GM19193 (cell line): ENCODE results near the gene TASP1.

Experiments used
- POLR2A ChIP-seq: IDR thresholded peaks from 4 replicates; pipeline ENCODE4 v1.6.1; 2011; ENCODE audit not compliant: insufficient read depth, insufficient read length; ENCODE audit errors: extremely low read depth

Gene TASP1

GRCh38 chr20:13364278-13365170 is 274.2 kb downstream of the TASP1 start:
- TF ChIP-seq POLR2A: no peak

DNA sequence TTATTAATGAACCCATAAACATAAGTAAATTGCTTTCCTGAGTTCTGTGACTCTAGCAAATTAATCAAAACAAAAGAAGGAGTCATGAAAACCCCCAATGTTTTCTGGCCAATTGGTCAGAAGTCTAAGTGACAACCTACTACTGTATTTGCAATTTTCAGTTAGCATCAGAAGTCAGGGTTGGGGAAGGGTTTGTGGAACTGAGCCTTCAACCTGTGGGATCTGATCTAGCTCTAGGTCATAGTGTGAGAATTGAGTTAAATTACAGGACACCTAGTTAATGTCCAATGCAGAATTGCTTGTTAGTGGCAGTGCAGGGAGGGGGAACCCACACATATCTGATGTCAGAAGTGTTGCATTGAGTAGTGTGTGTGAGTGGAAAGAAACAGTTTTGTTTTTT is 275.3 kb downstream of the TASP1 start:
- TF ChIP-seq POLR2A: no peak

DNA sequence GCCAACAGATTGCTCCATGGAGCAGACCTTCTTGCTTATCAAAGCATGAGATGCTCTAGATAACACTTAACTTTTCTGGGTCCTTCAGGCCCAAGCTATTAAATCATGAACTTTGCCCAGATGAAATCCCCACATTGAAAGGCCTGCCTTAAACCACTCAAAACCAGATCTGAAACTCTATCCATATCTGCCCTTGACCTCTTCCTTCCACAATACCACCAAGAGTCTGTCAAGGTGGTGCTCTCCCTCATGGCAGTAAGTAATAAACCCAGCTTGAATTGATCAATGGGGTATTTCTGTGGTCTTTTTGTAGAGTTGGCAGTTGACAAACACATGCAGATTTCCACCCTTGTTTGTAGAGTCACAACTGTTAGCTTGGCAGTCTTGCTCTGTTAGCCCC is 282.1 kb downstream of the TASP1 start:
- no peak for TF ChIP-seq POLR2A

DNA sequence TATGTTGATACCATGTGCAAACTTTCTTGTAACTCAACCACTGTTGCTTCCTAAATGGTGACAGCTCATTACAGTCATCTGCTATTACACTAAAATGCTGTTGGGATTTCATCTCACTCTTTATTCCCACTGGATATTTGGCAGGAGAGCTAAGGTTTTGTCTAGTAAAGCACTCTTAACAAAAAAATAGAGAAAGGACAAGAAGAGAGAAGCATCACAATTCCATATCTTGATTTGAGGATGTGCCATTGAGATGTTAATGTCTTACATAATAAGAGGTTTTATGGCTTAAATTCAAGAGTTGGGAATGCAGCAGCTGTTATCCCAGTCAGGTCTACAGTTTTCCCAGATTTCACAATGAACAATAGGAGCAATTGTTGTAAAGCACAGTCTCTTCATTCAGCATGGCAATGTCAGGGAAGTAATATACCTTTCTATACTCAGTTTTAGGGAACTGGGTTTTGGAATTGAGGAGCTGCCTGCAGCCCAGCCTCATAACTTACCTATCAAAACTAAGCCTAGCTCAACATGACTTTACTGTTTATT is 282.7 kb downstream of the TASP1 start:
- TF ChIP-seq POLR2A: no peak

DNA sequence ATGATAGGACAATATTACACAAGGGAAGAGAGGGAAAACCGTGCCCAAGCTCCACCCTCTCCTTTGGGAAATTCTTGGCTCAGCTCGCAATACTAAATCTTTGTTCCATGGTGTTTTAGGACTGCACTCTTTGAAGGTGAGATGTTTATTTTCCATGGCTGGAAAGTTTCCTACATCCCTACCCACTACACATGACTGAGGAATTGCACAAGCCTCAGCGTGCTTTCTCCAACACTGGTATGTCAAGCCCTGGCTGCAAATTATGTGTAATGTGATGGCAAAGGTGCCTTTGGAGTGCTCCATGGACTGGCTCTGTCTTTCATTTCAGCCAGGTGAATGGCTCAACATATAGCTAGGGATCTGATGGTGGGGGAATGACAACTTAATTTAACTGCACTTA is 283.3 kb downstream of the TASP1 start:
- no peak for TF ChIP-seq POLR2A

GRCh38 chr20:13353261-13353945 is 285.3 kb downstream of the TASP1 start:
- no peak for TF ChIP-seq POLR2A

DNA sequence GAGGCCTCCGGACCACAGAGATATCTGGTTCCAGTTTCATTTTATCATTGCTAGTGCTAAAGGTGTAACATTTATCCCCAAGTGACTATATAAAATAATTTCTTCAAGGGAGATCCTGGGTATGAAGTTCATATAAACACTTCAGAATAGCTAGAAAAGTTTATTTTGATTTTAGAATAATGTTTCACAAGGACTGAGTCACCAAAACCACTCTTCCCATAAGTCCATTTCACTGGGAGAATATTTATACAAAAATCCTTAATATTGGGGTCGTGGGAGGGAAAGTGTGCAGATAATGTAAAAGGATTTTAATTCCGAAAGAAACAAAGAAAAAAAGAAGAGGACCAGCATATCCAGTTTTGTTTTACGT is 289.5 kb downstream of the TASP1 start:
- TF ChIP-seq POLR2A: no peak

GRCh38 chr20:13348311-13349234 is 290.2 kb downstream of the TASP1 start:
- no peak for TF ChIP-seq POLR2A

- no peak for TF ChIP-seq POLR2A
Measured at GRCh38 chr20:13344671-13345070, 294.1 kb downstream of the TASP1 start.

DNA sequence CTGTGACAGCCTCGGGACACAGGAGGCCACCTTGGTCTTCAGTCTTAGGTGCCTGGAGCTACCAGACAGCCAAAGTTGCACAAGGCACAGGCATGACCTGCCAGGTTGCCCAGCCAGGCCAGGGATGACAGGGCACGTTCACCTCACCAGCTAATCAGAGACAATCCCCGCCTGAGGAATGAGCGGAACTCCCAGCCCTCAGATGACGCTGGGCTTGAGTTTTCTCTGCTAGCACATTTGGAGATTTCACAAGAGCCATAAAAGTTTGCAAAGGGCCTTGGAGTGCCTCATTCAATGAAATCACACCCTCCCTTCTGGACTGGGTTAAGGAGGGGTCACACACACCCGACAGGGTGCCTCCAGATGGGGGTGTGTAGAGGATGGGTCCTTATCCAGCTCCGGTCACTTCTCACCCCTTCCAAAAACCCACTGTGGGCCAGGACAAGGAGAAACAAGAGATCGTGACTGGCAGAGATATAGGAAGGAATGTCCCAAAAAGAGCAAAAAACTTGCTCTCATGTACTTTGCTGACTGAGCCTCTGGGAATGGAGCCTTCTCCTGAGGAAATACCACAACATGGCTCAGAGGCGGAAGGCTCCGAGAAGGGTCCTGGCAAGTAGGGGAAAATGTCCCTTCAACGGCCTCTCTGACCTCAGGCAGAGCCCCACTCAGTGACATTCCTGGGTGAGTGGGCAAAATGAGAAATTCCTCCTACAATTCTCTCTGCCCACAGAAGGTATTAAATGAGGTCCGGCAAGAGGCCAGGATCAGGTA is 296.1 kb downstream of the TASP1 start:
- TF ChIP-seq POLR2A: no peak

GRCh38 chr20:13341737-13342393 is 296.9 kb downstream of the TASP1 start:
- no peak for TF ChIP-seq POLR2A

DNA sequence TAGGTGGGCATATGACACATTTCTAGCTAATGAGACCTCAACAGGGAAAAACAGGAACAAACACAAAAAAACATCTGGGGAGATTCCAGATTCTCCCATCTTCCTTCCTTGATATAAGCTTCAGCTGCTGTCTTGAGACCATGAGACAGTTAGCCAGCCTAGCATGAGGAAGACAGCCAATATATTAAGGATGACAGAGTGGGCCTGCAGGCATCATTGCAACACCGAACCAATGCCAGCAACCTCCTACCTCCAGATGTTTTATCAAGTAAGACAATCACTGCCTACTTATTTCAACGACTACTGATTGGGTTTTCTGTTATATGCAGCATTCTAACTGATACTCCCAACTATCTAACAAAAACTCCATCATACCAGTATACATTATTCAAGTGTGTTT is 298.6 kb downstream of the TASP1 start:
- TF ChIP-seq POLR2A: no peak
